Measurements from ENCODE around the gene SCGB3A1. TPM values are rescaled to one million over a fixed set of nuclear protein-coding genes. Genes with fewer than 3 reads are reported as not detected.

Gene SCGB3A1
- total RNA-seq, 2 experiments from 2014 or later = not detected

GRCh38 chr5:180598797-180599589 is 7.7 kb upstream of the SCGB3A1 start:
- Mint-ChIP-seq H3K4me3 (no peak overlapping the region), H3K27me3 (no peaks in the 10 kb centered on the region), H3K36me3 (ENCODE audit: low read depth) (no peaks in the 10 kb centered on the region), H3K4me1 (ENCODE audit: low read depth) (no peaks in the 10 kb centered on the region), H3K9me3 (no peaks in the 10 kb centered on the region), H3K27ac (no peak overlapping the region)
- no peak for TF ChIP-seq CTCF (IDR thresholded peaks at IDR 0.05)
- ATAC-seq (no peak), DNase-seq (no peak)
- intact Hi-C loops (cut with micrococcal nuclease) = no loop called here
- POLR2A ChIA-PET = no interaction called here
- CTCF ChIA-PET = no interaction called here

- intact Hi-C loops (cut with micrococcal nuclease) = no loop called here
- ATAC-seq (no peak), DNase-seq (no peak)
- H3K4me3 Mint-ChIP-seq = no peak overlapping the region
- no peak for TF ChIP-seq CTCF (IDR thresholded peaks at IDR 0.05)
- no peaks in the 10 kb centered on the region for H3K9me3 Mint-ChIP-seq
- H3K27ac Mint-ChIP-seq = no peak overlapping the region
- ChIA-PET POLR2A (no interaction called here), CTCF (no interaction called here)
- H3K27me3 Mint-ChIP-seq = peaks cover 1% of the 10 kb centered on the region
- H3K36me3 Mint-ChIP-seq (ENCODE audit: low read depth) = no peaks in the 10 kb centered on the region
- no peaks in the 10 kb centered on the region for H3K4me1 Mint-ChIP-seq (ENCODE audit: low read depth)
These were observed 7.0 kb upstream of the SCGB3A1 start for GRCh38 chr5:180598316-180598701.

GRCh38 chr5:180596668-180597231 is 5.5 kb upstream of the SCGB3A1 start:
- Mint-ChIP-seq H3K27me3 (peaks cover 14% of the 10 kb centered on the region), H3K27ac (no peak overlapping the region), H3K9me3 (no peaks in the 10 kb centered on the region), H3K4me1 (ENCODE audit: low read depth) (peaks cover 3% of the 10 kb centered on the region), H3K36me3 (ENCODE audit: low read depth) (no peaks in the 10 kb centered on the region), H3K4me3 (no peak overlapping the region)
- ATAC-seq (no peak), DNase-seq (no peak)
- POLR2A ChIA-PET = no interaction called here
- CTCF ChIA-PET = interaction anchor here (0.6 kb wide), 1 partner anchor 10 kb away, joined by 3 read pairs; no protein-coding TSS in a partner anchor
- no peak for TF ChIP-seq CTCF (IDR thresholded peaks at IDR 0.05)
- intact Hi-C loops (cut with micrococcal nuclease) = no loop called here

- Mint-ChIP-seq H3K36me3 (ENCODE audit: low read depth) (no peaks in the 10 kb centered on the region), H3K4me3 (no peak overlapping the region), H3K9me3 (no peaks in the 10 kb centered on the region), H3K27me3 (peaks cover 14% of the 10 kb centered on the region), H3K4me1 (ENCODE audit: low read depth) (peaks cover 3% of the 10 kb centered on the region), H3K27ac (no peak overlapping the region)
- DNase-seq = no peak
- TF ChIP-seq CTCF (IDR thresholded peaks at IDR 0.05) = no peak
- ChIA-PET POLR2A (interaction anchor here (0.6 kb wide), 1 partner anchor 172 kb away, joined by 3 read pairs; no protein-coding TSS in a partner anchor), CTCF (no interaction called here)
- intact Hi-C loops (cut with micrococcal nuclease) = no loop called here
- ATAC-seq = no peak
These were observed 4.9 kb upstream of the SCGB3A1 start for GRCh38 chr5:180596115-180596667.
